ENCODE measurements around the gene KRT1. TPM values are rescaled to one million over a fixed set of nuclear protein-coding genes. Genes with fewer than 3 reads are reported as not detected.

Gene KRT1
- total and polyA plus RNA-seq, 9 donors, result not detected

DNA sequence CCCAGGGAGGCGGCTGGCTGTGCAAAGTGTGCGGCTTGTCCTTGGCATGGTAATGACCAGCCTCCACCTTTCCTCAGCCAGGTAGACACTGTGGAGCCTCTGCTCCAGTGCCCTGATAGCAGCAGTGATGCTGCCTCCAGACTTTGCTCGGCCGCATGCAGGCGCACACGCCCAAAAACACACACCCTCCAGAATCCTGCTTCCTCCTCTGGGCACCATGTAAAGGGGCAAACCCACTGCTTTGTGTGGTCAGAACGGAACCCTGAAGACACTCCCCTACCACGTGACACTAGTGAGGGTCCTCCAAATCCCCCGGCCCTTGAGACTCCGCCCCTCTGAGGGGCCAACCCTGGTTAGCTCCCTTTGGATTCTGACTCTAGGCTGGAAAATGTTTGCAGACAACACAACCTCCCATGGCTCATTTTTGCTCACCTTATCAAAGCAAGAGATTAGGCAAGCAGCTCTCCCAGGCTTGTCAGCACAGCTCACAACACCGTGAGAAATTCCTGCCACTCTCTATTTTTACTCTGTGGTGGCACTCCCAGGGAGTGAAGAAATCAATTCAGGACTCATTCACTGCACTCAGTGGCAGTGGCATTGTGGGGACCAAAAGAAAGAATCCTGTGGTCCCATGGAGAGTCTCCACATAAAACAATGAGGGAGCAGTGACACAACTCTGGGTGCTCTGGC, 18.6 kb upstream of the KRT1 start:
- no peak for DNase-seq
- no peaks in the 10 kb centered on the region for H3K4me1 ChIP-seq (ENCODE audit: insufficient read depth)
- H3K36me3 ChIP-seq, result no peaks in the 10 kb centered on the region
- WGBS, 3 donors, result 41 to 49% (median 44%) methylated on average over 11 of the region's 11 CpGs
- no peaks in the 10 kb centered on the region for H3K9me3 ChIP-seq
- H3K4me3 ChIP-seq, result no peak overlapping the region
- H3K27me3 ChIP-seq, result no peaks in the 10 kb centered on the region
- H3K27ac ChIP-seq, result no peak overlapping the region
- intact Hi-C loops (cut with DNase I), result no loop called here
- TF ChIP-seq, protein P1, sequence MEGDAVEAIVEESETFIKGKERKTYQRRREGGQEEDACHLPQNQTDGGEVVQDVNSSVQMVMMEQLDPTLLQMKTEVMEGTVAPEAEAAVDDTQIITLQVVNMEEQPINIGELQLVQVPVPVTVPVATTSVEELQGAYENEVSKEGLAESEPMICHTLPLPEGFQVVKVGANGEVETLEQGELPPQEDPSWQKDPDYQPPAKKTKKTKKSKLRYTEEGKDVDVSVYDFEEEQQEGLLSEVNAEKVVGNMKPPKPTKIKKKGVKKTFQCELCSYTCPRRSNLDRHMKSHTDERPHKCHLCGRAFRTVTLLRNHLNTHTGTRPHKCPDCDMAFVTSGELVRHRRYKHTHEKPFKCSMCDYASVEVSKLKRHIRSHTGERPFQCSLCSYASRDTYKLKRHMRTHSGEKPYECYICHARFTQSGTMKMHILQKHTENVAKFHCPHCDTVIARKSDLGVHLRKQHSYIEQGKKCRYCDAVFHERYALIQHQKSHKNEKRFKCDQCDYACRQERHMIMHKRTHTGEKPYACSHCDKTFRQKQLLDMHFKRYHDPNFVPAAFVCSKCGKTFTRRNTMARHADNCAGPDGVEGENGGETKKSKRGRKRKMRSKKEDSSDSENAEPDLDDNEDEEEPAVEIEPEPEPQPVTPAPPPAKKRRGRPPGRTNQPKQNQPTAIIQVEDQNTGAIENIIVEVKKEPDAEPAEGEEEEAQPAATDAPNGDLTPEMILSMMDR (IDR thresholded peaks at IDR 0.05), result no peak
- TF ChIP-seq POLR2A (IDR thresholded peaks at IDR 0.05) (no peak), EP300 (IDR thresholded peaks at IDR 0.05) (no peak)

DNA sequence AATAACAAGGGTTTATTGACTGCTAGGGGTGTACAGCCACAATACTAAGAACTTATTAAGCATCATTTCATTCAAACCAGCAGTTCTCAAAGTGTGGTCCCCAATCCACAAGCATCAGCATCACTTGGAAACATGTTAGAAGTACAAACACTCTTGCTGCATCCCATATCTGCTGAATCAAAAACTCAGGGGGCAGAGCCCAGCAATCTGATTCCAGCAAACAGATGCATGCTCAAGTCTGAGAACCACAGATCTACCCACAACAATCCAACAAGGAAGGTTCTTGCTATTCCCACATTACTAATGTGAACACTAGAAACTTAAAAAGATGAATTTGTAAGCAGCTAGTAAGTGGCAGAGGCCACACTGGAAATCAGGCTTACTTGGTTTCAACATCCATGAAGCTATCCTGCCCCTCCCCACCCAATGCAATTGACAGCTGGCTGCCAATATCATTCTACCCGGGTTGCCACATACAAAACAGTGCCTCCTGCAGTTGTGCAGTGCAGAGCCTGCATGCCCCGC, 16.9 kb upstream of the KRT1 start:
- no peaks in the 10 kb centered on the region for H3K9me3 ChIP-seq
- TF ChIP-seq, protein P1 (IDR thresholded peaks at IDR 0.05), result no peak
- no peak overlapping the region for H3K27ac ChIP-seq
- 27 to 52% (median 48%) methylated on average over 1 to 2 of the region's 2 CpGs for whole genome bisulfite sequencing, 3 donors
- no peaks in the 10 kb centered on the region for H3K36me3 ChIP-seq
- no peak for DNase-seq
- H3K4me3 ChIP-seq, result no peak overlapping the region
- no peaks in the 10 kb centered on the region for H3K27me3 ChIP-seq
- intact Hi-C loops (cut with DNase I), result no loop called here
- no peaks in the 10 kb centered on the region for H3K4me1 ChIP-seq (ENCODE audit: insufficient read depth)

DNA sequence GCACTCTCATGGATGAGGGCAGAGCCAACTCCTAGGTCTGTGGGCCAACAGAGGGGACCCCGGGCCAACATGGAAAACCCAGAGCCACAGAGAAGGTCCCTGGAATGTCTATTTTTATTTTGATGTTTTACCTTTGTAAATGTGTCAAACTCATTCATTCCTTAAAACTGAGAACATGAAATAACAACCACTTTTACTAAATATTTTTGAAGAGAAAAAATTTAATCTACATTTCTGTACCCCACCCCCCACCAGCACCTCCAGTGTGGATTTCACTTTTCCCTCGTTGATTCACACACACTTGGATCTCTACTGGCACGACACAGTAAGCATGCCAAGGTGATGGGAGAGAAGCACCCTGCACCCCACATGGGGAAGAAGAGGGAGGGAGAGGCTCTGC, 16.4 kb upstream of the KRT1 start:
- TF ChIP-seq, protein P1 (IDR thresholded peaks at IDR 0.05), result no peak
- no peak for TF ChIP-seq POLR2A (IDR thresholded peaks at IDR 0.05)
- no peaks in the 10 kb centered on the region for H3K36me3 ChIP-seq
- WGBS, 3 donors, result 48 to 56% (median 55%) methylated on average over 3 of the region's 3 CpGs
- no peaks in the 10 kb centered on the region for H3K4me1 ChIP-seq (ENCODE audit: insufficient read depth)
- H3K9me3 ChIP-seq, result no peaks in the 10 kb centered on the region
- no peak overlapping the region for H3K27ac ChIP-seq
- H3K4me3 ChIP-seq, result no peak overlapping the region
- intact Hi-C loops (cut with DNase I), result no loop called here
- no peaks in the 10 kb centered on the region for H3K27me3 ChIP-seq
- DNase-seq, result no peak

DNA sequence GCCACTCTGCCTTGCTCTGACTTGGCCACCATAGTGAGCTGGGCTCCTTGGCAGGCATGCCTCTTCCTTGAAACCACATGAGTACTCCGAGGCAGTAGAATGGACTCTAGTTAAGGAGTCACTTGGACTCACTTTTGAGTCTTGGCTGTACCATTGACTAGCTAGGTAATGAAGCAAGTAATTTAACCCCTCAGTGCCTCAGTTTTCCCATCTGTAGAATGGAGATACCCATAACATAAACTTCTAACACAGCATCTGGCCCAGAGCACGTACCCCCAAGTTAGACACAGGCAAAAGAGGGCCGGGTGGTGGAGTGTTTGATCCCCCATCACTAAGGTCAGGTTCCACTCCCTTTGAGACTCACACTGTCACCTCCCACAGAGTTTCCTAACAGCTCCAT, 14.8 kb upstream of the KRT1 start:
- Histone ChIP-seq H3K4me3 (no peak overlapping the region), H3K27ac (no peak overlapping the region), H3K27me3 (no peaks in the 10 kb centered on the region), H3K36me3 (no peaks in the 10 kb centered on the region), H3K9me3 (no peaks in the 10 kb centered on the region), H3K4me1 (ENCODE audit: insufficient read depth) (no peaks in the 10 kb centered on the region)
- TF ChIP-seq POLR2A (IDR thresholded peaks at IDR 0.05) (no peak), EP300 (IDR thresholded peaks at IDR 0.05) (no peak)
- TF ChIP-seq, protein P1 (IDR thresholded peaks at IDR 0.05), result no peak
- DNase-seq, result no peak
- 70 to 85% (median 79%) methylated on average over 3 of the region's 3 CpGs for WGBS, 3 donors
- intact Hi-C loops (cut with DNase I), result no loop called here

Measured in ovary (tissue), 9 donors.